ENCODE data around the gene MTHFR.

MTHFR gene

GRCh38 chr1:11797525-11798216 lies 8.1 kb downstream of the MTHFR start:
- no peak overlapping the region for H3K4me3 ChIP-seq (ENCODE audit: low read depth, low read length)
- DNase-seq (ENCODE audit: low read depth), result no peak
- TF ChIP-seq CTCF (IDR thresholded peaks at IDR 0.05; ENCODE audit: low read depth, low read length, missing control alignments), result no peak

GRCh38 chr1:11796036-11796828 lies 9.5 kb downstream of the MTHFR start:
- no peak for TF ChIP-seq CTCF (IDR thresholded peaks at IDR 0.05; ENCODE audit: low read depth, low read length, missing control alignments)
- no peak overlapping the region for H3K4me3 ChIP-seq (ENCODE audit: low read depth, low read length)
- no peak for DNase-seq (ENCODE audit: low read depth)

GRCh38 chr1:11795238-11795890 lies 10.4 kb downstream of the MTHFR start:
- no peak overlapping the region for H3K4me3 ChIP-seq (ENCODE audit: low read depth, low read length)
- no peak for DNase-seq (ENCODE audit: low read depth)
- TF ChIP-seq CTCF (IDR thresholded peaks at IDR 0.05; ENCODE audit: low read depth, low read length, missing control alignments), result no peak

GRCh38 chr1:11794446-11795237 lies 11.1 kb downstream of the MTHFR start:
- DNase-seq (ENCODE audit: low read depth), result no peak
- TF ChIP-seq CTCF (IDR thresholded peaks at IDR 0.05; ENCODE audit: low read depth, low read length, missing control alignments), result no peak
- H3K4me3 ChIP-seq (ENCODE audit: low read depth, low read length), result no peak overlapping the region

GRCh38 chr1:11793819-11794218 lies 11.9 kb downstream of the MTHFR start:
- no peak overlapping the region for H3K4me3 ChIP-seq (ENCODE audit: low read depth, low read length)
- no peak for DNase-seq (ENCODE audit: low read depth)
- TF ChIP-seq CTCF (IDR thresholded peaks at IDR 0.05; ENCODE audit: low read depth, low read length, missing control alignments), result no peak

- DNase-seq (ENCODE audit: low read depth), result no peak
- TF ChIP-seq CTCF (IDR thresholded peaks at IDR 0.05; ENCODE audit: low read depth, low read length, missing control alignments), result no peak
Measured at GRCh38 chr1:11792106-11792505, 13.7 kb downstream of the MTHFR start.

More at GRCh38 chr1:11792106-11792505, 13.7 kb downstream of the MTHFR start:
- H3K4me3 ChIP-seq (ENCODE audit: low read depth, low read length), result no peak overlapping the region

Data from GM12864 (cell line).